GM19324 (cell line): ENCODE results near the gene SERPINB6.
"Not testable (repeated sequence)": the region's sequence is repeated elsewhere in the genome, so short reads cannot be mapped to it uniquely, and the experiment has no call there.

Experiments used
- ATAC-seq: cut with Tn5 transposase; IDR thresholded peaks from one replicate; pipeline ENCODE4 v1.9.1; 2021; ENCODE audit warnings: mild to moderate bottlenecking, moderate library complexity; ENCODE audit not compliant: unreplicated experiment, low FRiP score

The SERPINB6 gene

DNA sequence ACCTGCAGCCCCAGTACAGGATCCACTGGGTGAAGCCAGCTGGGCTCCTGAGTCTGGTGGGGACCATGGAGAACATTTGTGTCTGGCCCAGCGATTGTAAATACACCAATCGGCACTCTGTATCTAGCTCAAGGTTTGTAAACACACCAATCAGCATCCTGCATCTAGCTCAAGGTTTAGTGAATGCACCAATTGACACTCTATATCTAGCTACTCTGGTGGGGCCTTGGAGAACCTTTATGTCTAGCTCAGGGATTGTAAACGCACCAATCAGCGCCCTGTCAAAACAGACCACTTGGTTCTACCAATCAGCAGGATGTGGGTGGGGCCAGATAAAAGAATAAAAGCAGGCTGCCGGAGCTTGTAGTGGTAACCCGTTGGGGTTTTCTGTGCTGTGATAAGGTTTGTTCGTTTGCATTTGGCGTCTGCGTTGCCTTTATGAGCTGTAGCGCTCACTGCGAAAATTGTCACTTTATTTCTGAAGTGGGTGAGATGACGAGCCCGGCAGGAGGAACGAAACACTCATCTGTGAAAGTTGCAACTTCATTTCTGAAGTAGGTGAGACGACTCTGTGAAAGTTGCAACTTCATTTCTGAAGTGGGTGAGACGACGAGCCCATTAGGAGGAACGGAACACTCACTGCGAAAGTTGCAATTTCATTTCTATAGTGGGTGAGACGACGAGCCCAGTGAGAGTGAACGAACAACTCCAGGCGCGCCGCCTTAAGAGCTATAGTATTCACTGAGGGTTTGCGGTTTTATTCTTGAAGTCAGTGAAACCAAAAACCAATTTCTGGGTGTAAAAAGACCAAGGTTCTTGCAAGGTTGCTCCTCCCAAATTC, 31.1 kb downstream of the SERPINB6 start:
- ATAC-seq, result peak; percentile 76

DNA sequence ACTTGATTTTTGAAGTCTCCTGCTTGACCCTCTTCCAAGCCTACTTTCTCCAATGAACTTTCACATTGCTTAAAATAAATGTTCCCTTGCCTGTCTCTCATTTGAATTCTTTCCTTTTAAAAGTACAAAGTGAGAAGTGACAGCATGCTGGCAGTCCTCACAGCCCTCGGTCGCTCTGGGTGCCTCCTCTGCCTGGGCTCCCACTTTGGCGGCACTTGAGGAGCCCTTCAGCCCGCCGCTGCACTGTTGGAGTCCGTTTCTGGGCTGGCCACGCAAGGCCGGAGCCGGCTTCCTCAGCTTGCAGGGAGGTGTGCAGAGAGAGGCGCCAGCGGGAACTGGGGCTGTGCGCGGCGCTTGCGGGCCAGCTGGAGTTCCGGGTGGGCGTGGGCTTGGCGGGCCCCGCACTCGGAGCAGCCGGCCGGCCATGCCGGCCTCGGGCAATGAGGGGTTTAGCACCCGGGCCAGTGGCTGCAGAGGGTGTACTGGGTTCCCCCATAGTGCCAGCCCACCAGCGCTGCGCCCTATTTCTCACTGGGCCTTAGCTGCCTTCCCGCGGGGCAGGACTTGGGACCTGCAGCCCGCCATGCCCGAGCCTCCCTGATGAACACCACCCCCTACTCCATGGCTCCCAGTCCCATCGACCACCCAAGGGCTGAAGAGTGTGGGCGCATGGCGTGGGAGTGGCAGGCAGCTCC, 31.9 kb downstream of the SERPINB6 start:
- no peak for ATAC-seq

GRCh38 chr6:2938632-2939083, 32.7 kb downstream of the SERPINB6 start:
- no peak for ATAC-seq

- ATAC-seq, result no peak
These were observed 33.2 kb downstream of the SERPINB6 start for GRCh38 chr6:2938004-2938631.

GRCh38 chr6:2937627-2938003, 33.8 kb downstream of the SERPINB6 start:
- ATAC-seq, result no peak

- no peak for ATAC-seq
These were observed 35.6 kb downstream of the SERPINB6 start for GRCh38 chr6:2935566-2936291.

DNA sequence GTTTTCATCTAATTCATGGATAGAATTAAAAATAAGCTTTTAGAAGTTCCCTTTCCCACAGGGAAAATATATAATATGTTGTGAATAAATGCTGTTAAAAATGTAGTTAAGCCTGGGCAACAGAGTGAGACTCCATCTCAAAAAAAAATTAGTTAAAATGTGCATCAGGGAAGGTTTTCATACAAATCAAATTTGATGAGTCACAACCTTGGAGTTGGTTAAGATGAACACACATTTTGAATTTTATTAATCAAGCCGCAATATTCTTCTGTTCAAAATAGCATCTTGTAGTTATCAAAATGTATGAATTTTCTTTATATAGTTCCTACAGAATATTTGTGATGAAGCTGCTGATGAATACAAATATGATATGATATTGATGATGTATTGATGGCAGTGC, 37.3 kb downstream of the SERPINB6 start:
- ATAC-seq, result no peak

GRCh38 chr6:2932911-2933310, 38.5 kb downstream of the SERPINB6 start:
- ATAC-seq, result not testable (repeated sequence)

DNA sequence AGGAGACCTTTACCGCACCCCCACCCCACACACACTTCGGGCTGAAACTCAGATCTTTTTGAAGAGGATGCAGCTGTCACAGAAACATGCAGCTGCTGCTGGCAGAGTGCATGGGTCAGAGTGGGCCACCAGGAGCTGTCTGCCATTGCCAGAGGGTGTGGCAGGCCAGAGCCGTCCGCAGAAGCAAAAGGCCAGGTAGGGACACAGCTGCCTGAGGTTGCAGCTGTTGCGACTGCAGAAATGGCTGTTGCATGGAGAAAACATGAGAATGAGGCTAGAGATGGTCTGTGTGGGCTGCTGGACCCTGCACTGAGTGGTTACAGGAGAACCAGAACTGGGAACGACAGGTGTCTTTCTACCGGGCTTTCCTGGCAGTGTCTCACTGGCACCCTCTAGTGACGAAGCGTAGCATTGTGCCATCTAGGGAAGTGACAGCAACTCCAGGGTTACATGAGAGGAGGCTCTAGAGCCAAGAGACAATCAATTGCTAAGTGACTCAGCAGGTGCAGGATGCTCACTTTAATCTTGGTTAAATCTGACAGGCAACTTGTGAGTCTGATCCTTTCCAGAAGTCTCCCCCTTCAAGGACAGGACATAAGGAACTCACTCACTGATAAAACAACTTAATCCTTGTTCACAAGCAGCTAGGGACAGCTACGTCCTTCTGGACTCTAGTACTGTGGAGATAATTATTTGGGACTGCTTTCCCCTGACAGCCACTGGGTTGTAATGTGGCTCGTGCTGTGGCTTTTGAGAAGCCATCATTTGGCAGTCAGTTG, 39.2 kb downstream of the SERPINB6 start:
- ATAC-seq, result peak; percentile 75

- ATAC-seq, result no peak
These were observed 40.3 kb downstream of the SERPINB6 start for GRCh38 chr6:2931055-2931454.

DNA sequence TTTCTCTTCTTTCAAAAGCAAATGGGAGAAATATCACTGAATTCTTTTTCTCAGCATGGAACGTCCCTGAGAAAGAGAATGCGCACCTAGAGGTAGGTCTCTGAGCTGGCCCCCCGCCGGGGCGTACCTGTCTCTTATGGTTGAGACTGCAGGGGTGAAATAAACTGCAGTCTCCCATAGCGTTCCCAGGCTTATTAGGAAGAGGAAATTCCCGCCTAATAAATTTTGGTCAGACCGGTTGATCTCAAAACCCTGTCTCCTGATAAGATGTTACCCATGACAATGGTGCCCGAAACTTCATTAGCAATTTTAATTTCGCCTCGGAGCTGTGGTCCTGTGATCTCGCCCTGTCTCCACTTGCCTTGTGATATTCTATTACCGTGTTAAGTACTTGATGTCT, 43.4 kb downstream of the SERPINB6 start:
- ATAC-seq, result not testable (repeated sequence)

- ATAC-seq, result not testable (repeated sequence)
These were observed 45.3 kb downstream of the SERPINB6 start for GRCh38 chr6:2925842-2926747.

- ATAC-seq, result no peak
These were observed 49.7 kb downstream of the SERPINB6 start for GRCh38 chr6:2921520-2922115.

GRCh38 chr6:2920671-2921112, 50.7 kb downstream of the SERPINB6 start:
- ATAC-seq, result no peak

DNA sequence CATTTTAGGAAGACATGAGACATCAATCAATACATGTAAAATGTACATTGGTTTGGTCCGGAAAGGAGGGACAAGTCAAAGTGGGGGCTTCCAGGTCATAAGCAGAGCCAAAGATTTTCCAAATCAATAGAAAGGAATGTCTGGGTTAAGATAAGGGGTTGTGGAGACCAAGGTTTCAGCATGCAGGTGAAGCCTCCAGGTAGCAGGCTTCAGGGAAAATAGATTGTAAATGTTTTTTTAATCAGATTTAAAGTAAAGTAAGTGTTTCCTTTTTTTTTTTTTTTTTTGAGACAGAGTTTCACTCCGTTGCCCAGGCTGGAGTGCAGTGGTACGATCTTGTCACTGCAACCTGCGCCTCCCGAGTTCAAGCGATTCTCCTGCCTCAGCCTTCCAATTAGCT, 51.5 kb downstream of the SERPINB6 start:
- no peak for ATAC-seq

GRCh38 chr6:2919401-2919800, 52.0 kb downstream of the SERPINB6 start:
- ATAC-seq, result no peak

DNA sequence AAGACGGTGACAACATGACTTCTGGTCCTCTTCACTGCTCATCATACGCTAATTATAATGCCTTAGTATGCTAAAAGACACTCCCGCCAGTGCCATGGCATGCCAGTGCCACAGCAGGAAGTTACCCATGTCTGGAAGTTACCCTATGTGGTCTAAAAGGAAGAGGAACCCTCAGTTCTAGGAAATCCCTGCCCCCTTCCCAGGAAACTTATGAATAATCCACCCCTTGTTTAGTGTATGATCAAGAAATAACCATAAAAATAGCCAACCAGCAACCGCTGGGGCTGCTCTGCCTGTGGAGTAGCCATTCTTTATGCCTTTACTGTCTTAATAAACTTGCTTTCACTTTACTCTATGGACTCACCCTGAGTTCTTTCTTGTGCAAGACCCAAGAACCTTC, 52.4 kb downstream of the SERPINB6 start:
- ATAC-seq, result no peak

DNA sequence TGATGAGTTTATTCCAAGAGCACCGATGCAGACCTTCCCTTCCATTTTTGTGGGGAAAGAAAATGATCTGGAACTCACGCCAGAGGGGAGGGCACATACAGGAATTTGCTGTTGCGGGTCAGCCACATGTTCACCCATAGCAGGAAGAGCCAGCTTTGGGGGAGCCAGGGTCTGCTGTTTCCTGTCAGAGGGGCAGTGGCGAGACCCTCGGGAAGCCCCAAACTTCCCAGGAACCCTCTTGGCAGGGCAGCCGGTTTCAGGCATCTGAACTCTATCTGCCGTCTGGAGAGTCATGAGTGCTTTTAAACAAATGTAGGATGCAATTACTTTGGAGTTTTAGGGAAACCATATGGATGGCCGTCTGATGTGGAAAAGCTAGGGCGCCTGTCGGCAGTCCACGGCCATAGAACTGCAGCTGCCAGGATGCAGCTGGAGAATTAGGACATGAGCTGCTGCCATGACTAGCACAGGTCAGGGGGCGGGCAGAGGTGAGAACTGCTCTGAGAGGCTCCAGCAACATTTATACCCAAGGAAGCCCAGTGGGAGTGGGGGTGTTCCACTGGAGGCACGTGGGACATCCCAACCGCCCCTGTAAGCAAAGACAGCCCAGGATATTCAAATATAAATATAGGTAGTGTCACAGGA, 53.4 kb downstream of the SERPINB6 start:
- no peak for ATAC-seq
